D721Med (cell line): ENCODE results near the gene METTL24.

Source experiments
- DNase-seq: peaks from one replicate; pipeline ENCODE4 v3.0.0; 2011; ENCODE audit warnings: low spot score; ENCODE audit not compliant: insufficient read length
- FAIRE-seq: peaks from 2 replicates; lab custom pipeline; 2011; peaks lifted over from hg19 to GRCh38; lab: Jason Lieb, UNC
- CTCF ChIP-seq: IDR thresholded peaks from 2 replicates; pipeline ENCODE4 v1.5.1; 2012; ENCODE audit warnings: mild to moderate bottlenecking, control low read depth; ENCODE audit not compliant: insufficient read depth; ENCODE audit errors: missing control alignments

METTL24 gene

GRCh38 chr6:110324548-110324947, 33.6 kb downstream of the METTL24 start:
- DNase-seq = no peak
- no peak for TF ChIP-seq CTCF
- no peak for FAIRE-seq

- no peak for FAIRE-seq
- no peak for DNase-seq
- no peak for TF ChIP-seq CTCF
Measured at GRCh38 chr6:110323258-110323657, 34.9 kb downstream of the METTL24 start.

- DNase-seq (no peak), FAIRE-seq (no peak)
- TF ChIP-seq CTCF = no peak
Measured at GRCh38 chr6:110322874-110323242, 35.3 kb downstream of the METTL24 start.

- no peak for TF ChIP-seq CTCF
- FAIRE-seq = no peak
- no peak for DNase-seq
Measured at GRCh38 chr6:110322151-110322873, 35.8 kb downstream of the METTL24 start.

GRCh38 chr6:110320307-110320706, 37.8 kb downstream of the METTL24 start:
- no peak for FAIRE-seq
- DNase-seq = no peak
- TF ChIP-seq CTCF = no peak

GRCh38 chr6:110319843-110320242, 38.3 kb downstream of the METTL24 start:
- FAIRE-seq (no peak), DNase-seq (no peak)
- no peak for TF ChIP-seq CTCF

GRCh38 chr6:110319381-110319780, 38.8 kb downstream of the METTL24 start:
- no peak for FAIRE-seq
- no peak for TF ChIP-seq CTCF
- no peak for DNase-seq
